Measurements from ENCODE around the gene OXLD1.

OXLD1 gene

GRCh38 chr17:81683208-81683583, 16.8 kb upstream of the OXLD1 start (continued):
- TF ChIP-seq ZBTB20 (tag by site-specific recombination; IDR thresholded peaks at IDR 0.05) (no peak), ZNF202 (tag by site-specific recombination; IDR thresholded peaks at IDR 0.05; ENCODE audit: borderline replicate concordance) (no peak), ZFHX2 (tag by site-specific recombination; conservative IDR thresholded peaks at IDR 0.05) (peak; percentile 93), ZNF2 (tag by site-specific recombination; IDR thresholded peaks at IDR 0.05) (0 out of 2 replicates have a peak, but pooled peaks have one; percentile 24), PRDM4 (tag by site-specific recombination; IDR thresholded peaks at IDR 0.05) (peak; percentile 43; the same call in 1 of the 2 replicates), ZIC2 (tag by site-specific recombination; IDR thresholded peaks at IDR 0.05) (peak; percentile 94), ZBTB21 (tag by site-specific recombination; IDR thresholded peaks at IDR 0.05) (no peak)

GRCh38 chr17:81682565-81683207, 16.3 kb upstream of the OXLD1 start:
- CTCF ChIA-PET: interaction anchor here (0.6 to 2.2 kb wide), 8 partner anchors 11 to 417 kb away, joined by 3 to 9 read pairs (median 4); no protein-coding TSS in a partner anchor
- Histone ChIP-seq H3K4me1 (ENCODE audit: control insufficient read depth, insufficient read depth, low read length) (peaks cover 4% of the 10 kb centered on the region), H3K27ac (ENCODE audit: extremely low read depth, low read depth, low read length) (peak overlapping the region; percentile 82), H3K4me3 (ENCODE audit: low read depth, low read length) (peak overlapping the region; percentile 92), H3K9me3 (ENCODE audit: control insufficient read depth, insufficient read depth, low read depth, low read length) (no peaks in the 10 kb centered on the region), H3K36me3 (ENCODE audit: control insufficient read depth in 2 of 2, insufficient read depth in 1 of 2, low read length in 2 of 2) (peaks cover 6 to 43% of the 10 kb centered on the region in 2 experiments; a peak in 2 of 3 replicates)
- TF ChIP-seq ZIC2 (tag by site-specific recombination; IDR thresholded peaks at IDR 0.05): peak; percentile 64
- no peak for TF ChIP-seq ZNF791 (tag by site-specific recombination; IDR thresholded peaks at IDR 0.05)
- POLR2A ChIA-PET: interaction anchor here (0.5 to 6.6 kb wide), 17 partner anchors 11 to 244 kb away, joined by 3 to 109 read pairs (median 7); partner anchors contain the start of genes ACTG1, CCDC137, MRPL12 and OXLD1

- ChIA-PET POLR2A (interaction anchor here (1.0 to 6.6 kb wide), 4 partner anchors 10 to 168 kb away, joined by 3 to 109 read pairs (median 16); partner anchors contain the start of genes ACTG1 and MRPL12), CTCF (interaction anchor here (0.6 to 2.2 kb wide), 6 partner anchors 12 to 271 kb away, joined by 3 to 9 read pairs (median 4); no protein-coding TSS in a partner anchor)
- H3K4me3 ChIP-seq (ENCODE audit: low read depth, low read length): no peak overlapping the region
- peaks cover 6 to 33% of the 10 kb centered on the region in 2 experiments; a peak in 2 of 3 replicates for H3K36me3 ChIP-seq (ENCODE audit: control insufficient read depth in 2 of 2, insufficient read depth in 1 of 2, low read length in 2 of 2)
- peak overlapping the region; percentile 19; the same call in 1 of the 2 replicates for H3K27ac ChIP-seq (ENCODE audit: extremely low read depth, low read depth, low read length)
- peaks cover 4% of the 10 kb centered on the region for H3K4me1 ChIP-seq (ENCODE audit: control insufficient read depth, insufficient read depth, low read length)
- H3K9me3 ChIP-seq (ENCODE audit: control insufficient read depth, insufficient read depth, low read depth, low read length): no peaks in the 10 kb centered on the region
- TF ChIP-seq ZNF24 (tag by site-specific recombination; IDR thresholded peaks at IDR 0.05) (no peak), GLIS2 (tag by site-specific recombination; IDR thresholded peaks at IDR 0.05) (0 out of 2 replicates have a peak, but pooled peaks have one; percentile 51), ATF2 (tag by site-specific recombination; IDR thresholded peaks at IDR 0.05; ENCODE audit: low read depth) (0 out of 2 replicates have a peak, but pooled peaks have one; percentile 6), EGR2 (tag by site-specific recombination; IDR thresholded peaks at IDR 0.05; ENCODE audit: low read depth) (0 out of 2 replicates have a peak, but pooled peaks have one; percentile 29), ZSCAN23 (tag by site-specific recombination; IDR thresholded peaks at IDR 0.05) (no peak), ZNF600 (tag by site-specific recombination; IDR thresholded peaks at IDR 0.05) (peak; percentile 80), IKZF3 (tag by site-specific recombination; IDR thresholded peaks at IDR 0.05) (0 out of 2 replicates have a peak, but pooled peaks have one; percentile 35), ZSCAN16 (tag by site-specific recombination; IDR thresholded peaks at IDR 0.05) (no peak), PATZ1 (tag by site-specific recombination; IDR thresholded peaks at IDR 0.05) (0 out of 2 replicates have a peak, but pooled peaks have one; percentile 33), OSR2 (tag by site-specific recombination; IDR thresholded peaks at IDR 0.05) (0 out of 2 replicates have a peak, but pooled peaks have one; percentile 26), ZNF37A (tag by site-specific recombination; IDR thresholded peaks at IDR 0.05) (no peak), ZNF354C (tag by site-specific recombination; IDR thresholded peaks at IDR 0.05; ENCODE audit: borderline replicate concordance, low read depth) (no peak), ZBTB17 (tag by site-specific recombination; IDR thresholded peaks at IDR 0.05) (peak; percentile 43), ZNF629 (tag by site-specific recombination; IDR thresholded peaks at IDR 0.05) (0 out of 2 replicates have a peak, but pooled peaks have one; percentile 42), ZBTB26 (tag by site-specific recombination; optimal IDR thresholded peaks at IDR 0.05) (peak; percentile 22), ZEB2 (tag by site-specific recombination; IDR thresholded peaks at IDR 0.05) (0 out of 2 replicates have a peak, but pooled peaks have one; percentile 33), ZNF423 (tag by site-specific recombination; IDR thresholded peaks at IDR 0.05) (peak; percentile 83), ZFHX2 (tag by site-specific recombination; conservative IDR thresholded peaks at IDR 0.05) (peak; percentile 9; the same call in 1 of the 2 replicates), ZIC2 (tag by site-specific recombination; IDR thresholded peaks at IDR 0.05) (peak; percentile 93)
Observed at GRCh38 chr17:81681672-81682071, 15.3 kb upstream of the OXLD1 start.
